ENCODE results near the gene L3MBTL2. TPM values are rescaled to one million over a fixed set of nuclear protein-coding genes. Genes with fewer than 3 reads are reported as not detected.

L3MBTL2 gene
- total RNA-seq, 1 experiment from 2014 or later: 27.0 TPM

DNA sequence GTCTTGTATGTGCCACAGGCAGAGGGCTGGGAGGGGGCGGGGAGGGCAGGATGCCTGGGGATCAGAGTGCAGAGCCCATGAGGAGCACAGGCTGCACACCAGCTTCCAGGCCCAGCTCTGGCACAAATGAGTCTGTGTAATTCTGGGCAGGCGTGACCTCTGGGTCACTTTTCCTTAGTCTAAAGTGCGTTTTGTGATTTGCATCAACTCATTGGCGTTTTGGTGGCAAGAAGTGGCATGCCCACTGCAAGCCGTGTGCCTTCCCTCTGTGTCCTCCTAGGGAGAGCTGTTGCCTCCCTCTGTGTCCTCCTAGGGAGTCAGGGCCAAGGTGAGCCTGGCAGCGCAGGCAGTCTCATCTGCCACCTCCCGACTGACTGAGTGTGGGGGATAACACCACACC is 18.4 kb downstream of the L3MBTL2 start:
- TF ChIP-seq, protein P1, sequence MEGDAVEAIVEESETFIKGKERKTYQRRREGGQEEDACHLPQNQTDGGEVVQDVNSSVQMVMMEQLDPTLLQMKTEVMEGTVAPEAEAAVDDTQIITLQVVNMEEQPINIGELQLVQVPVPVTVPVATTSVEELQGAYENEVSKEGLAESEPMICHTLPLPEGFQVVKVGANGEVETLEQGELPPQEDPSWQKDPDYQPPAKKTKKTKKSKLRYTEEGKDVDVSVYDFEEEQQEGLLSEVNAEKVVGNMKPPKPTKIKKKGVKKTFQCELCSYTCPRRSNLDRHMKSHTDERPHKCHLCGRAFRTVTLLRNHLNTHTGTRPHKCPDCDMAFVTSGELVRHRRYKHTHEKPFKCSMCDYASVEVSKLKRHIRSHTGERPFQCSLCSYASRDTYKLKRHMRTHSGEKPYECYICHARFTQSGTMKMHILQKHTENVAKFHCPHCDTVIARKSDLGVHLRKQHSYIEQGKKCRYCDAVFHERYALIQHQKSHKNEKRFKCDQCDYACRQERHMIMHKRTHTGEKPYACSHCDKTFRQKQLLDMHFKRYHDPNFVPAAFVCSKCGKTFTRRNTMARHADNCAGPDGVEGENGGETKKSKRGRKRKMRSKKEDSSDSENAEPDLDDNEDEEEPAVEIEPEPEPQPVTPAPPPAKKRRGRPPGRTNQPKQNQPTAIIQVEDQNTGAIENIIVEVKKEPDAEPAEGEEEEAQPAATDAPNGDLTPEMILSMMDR (IDR thresholded peaks at IDR 0.05; ENCODE audit: unreplicated experiment): no peak
- intact Hi-C loops (cut with micrococcal nuclease; ENCODE audit: unreplicated experiment): no loop called here
- Mint-ChIP-seq H3K27me3 (ENCODE audit: unreplicated experiment) (no peaks in the 10 kb centered on the region), H3K9me3 (ENCODE audit: low read depth, unreplicated experiment) (no peaks in the 10 kb centered on the region), H3K36me3 (ENCODE audit: insufficient read depth, unreplicated experiment) (peaks cover 47% of the 10 kb centered on the region), H3K27ac (ENCODE audit: unreplicated experiment) (no peak overlapping the region), H3K4me1 (ENCODE audit: low read depth, unreplicated experiment) (no peaks in the 10 kb centered on the region), H3K4me3 (ENCODE audit: low read depth, unreplicated experiment) (no peak overlapping the region)
- CTCF ChIA-PET: interaction anchor here (0.6 kb wide), 1 partner anchor 15 kb away, joined by 6 read pairs; no protein-coding TSS in a partner anchor
- no TSS peak for BruUV-seq (replicated peaks)
- DNase-seq: no peak

GRCh38 chr22:41226723-41227655 is 21.9 kb downstream of the L3MBTL2 start:
- no peaks in the 10 kb centered on the region for H3K27me3 Mint-ChIP-seq (ENCODE audit: unreplicated experiment)
- H3K4me3 Mint-ChIP-seq (ENCODE audit: low read depth, unreplicated experiment): no peak overlapping the region
- CTCF ChIA-PET: no interaction called here
- H3K9me3 Mint-ChIP-seq (ENCODE audit: low read depth, unreplicated experiment): no peaks in the 10 kb centered on the region
- intact Hi-C loops (cut with micrococcal nuclease; ENCODE audit: unreplicated experiment): no loop called here
- no TSS peak for BruUV-seq (replicated peaks)
- DNase-seq: no peak
- H3K4me1 Mint-ChIP-seq (ENCODE audit: low read depth, unreplicated experiment): no peaks in the 10 kb centered on the region
- TF ChIP-seq, protein P1 (IDR thresholded peaks at IDR 0.05; ENCODE audit: unreplicated experiment): no peak
- H3K36me3 Mint-ChIP-seq (ENCODE audit: insufficient read depth, unreplicated experiment): peaks cover 35% of the 10 kb centered on the region
- H3K27ac Mint-ChIP-seq (ENCODE audit: unreplicated experiment): no peak overlapping the region

- no peak overlapping the region for H3K27ac Mint-ChIP-seq (ENCODE audit: unreplicated experiment)
Measured at GRCh38 chr22:41229215-41229614, 24.1 kb downstream of the L3MBTL2 start.

GRCh38 chr22:41229730-41230400 is 24.8 kb downstream of the L3MBTL2 start:
- Mint-ChIP-seq H3K9me3 (ENCODE audit: low read depth, unreplicated experiment) (no peaks in the 10 kb centered on the region), H3K4me3 (ENCODE audit: low read depth, unreplicated experiment) (no peak overlapping the region), H3K27me3 (ENCODE audit: unreplicated experiment) (no peaks in the 10 kb centered on the region), H3K27ac (ENCODE audit: unreplicated experiment) (no peak overlapping the region), H3K4me1 (ENCODE audit: low read depth, unreplicated experiment) (no peaks in the 10 kb centered on the region), H3K36me3 (ENCODE audit: insufficient read depth, unreplicated experiment) (peaks cover 16% of the 10 kb centered on the region)
- intact Hi-C loops (cut with micrococcal nuclease; ENCODE audit: unreplicated experiment): no loop called here
- TF ChIP-seq, protein P1 (IDR thresholded peaks at IDR 0.05; ENCODE audit: unreplicated experiment): no peak
- BruUV-seq (replicated peaks): no TSS peak
- CTCF ChIA-PET: interaction anchor here (0.6 kb wide), 1 partner anchor 289 kb away, joined by 7 read pairs; no protein-coding TSS in a partner anchor
- no peak for DNase-seq

More at GRCh38 chr22:41229215-41229614, 24.1 kb downstream of the L3MBTL2 start:
- intact Hi-C loops (cut with micrococcal nuclease; ENCODE audit: unreplicated experiment): no loop called here
- Mint-ChIP-seq H3K9me3 (ENCODE audit: low read depth, unreplicated experiment) (no peaks in the 10 kb centered on the region), H3K4me1 (ENCODE audit: low read depth, unreplicated experiment) (no peaks in the 10 kb centered on the region), H3K27me3 (ENCODE audit: unreplicated experiment) (no peaks in the 10 kb centered on the region), H3K4me3 (ENCODE audit: low read depth, unreplicated experiment) (no peak overlapping the region), H3K36me3 (ENCODE audit: insufficient read depth, unreplicated experiment) (peaks cover 23% of the 10 kb centered on the region)
- no peak for DNase-seq
- CTCF ChIA-PET: no interaction called here
- TF ChIP-seq, protein P1 (IDR thresholded peaks at IDR 0.05; ENCODE audit: unreplicated experiment): no peak
- BruUV-seq (replicated peaks): no TSS peak
